GM13977 (cell line): ENCODE measurements around the gene CCDC13.

ENCODE experiments used
- DNase-seq: peaks from one replicate; pipeline ENCODE4 v3.0.0; 2012; ENCODE audit warnings: low spot score
- CTCF ChIP-seq: IDR thresholded peaks from 2 replicates; pipeline ENCODE4 v1.5.1; 2012; ENCODE audit warnings: mild to moderate bottlenecking, control low read depth; ENCODE audit not compliant: insufficient read depth; ENCODE audit errors: extremely low read depth, missing control alignments
- in situ Hi-C: fragments of 300-500 bp; cut with MboI; formaldehyde crosslinking; loops from one replicate; pipeline ENCODE4 v1.12.0; 2022; ENCODE audit warnings: low sequenced_read_pairs, low pct_unique_long_range_greater_than_20kb, mixed read lengths, inconsistent platforms; ENCODE audit not compliant: unreplicated experiment

Gene CCDC13

GRCh38 chr3:42772670-42773408 is at the start of gene CCDC13:
Gene CCDC13, minus strand, starts transcription at chr3:42773253. Its CDS starts 14,908 bp downstream, at chr3:42758345.
- in situ Hi-C loops = no loop called here
- DNase-seq = peak; percentile 97
- no peak for TF ChIP-seq CTCF

- in situ Hi-C loops = no loop called here
- DNase-seq = no peak
- TF ChIP-seq CTCF = no peak
Measured at GRCh38 chr3:42822828-42823227, 49.8 kb upstream of the CCDC13 start.

- in situ Hi-C loops = no loop called here
- no peak for DNase-seq
- no peak for TF ChIP-seq CTCF
Measured at GRCh38 chr3:42820746-42821051, 47.6 kb upstream of the CCDC13 start.

- DNase-seq = no peak
- in situ Hi-C loops = no loop called here
- no peak for TF ChIP-seq CTCF
Measured at GRCh38 chr3:42819351-42819965, 46.4 kb upstream of the CCDC13 start.

GRCh38 chr3:42815826-42816225 is 42.8 kb upstream of the CCDC13 start:
- no peak for DNase-seq
- no peak for TF ChIP-seq CTCF
- in situ Hi-C loops = no loop called here

- no peak for DNase-seq
- TF ChIP-seq CTCF = no peak
- in situ Hi-C loops = no loop called here
Measured at GRCh38 chr3:42814914-42815507, 42.0 kb upstream of the CCDC13 start.
